ENCODE results near the gene SETX. TPM values are rescaled to one million over a fixed set of nuclear protein-coding genes. Genes with fewer than 3 reads are reported as not detected.

Gene SETX
- total RNA-seq, 1 experiment from 2014 or later = 44.3 TPM

DNA sequence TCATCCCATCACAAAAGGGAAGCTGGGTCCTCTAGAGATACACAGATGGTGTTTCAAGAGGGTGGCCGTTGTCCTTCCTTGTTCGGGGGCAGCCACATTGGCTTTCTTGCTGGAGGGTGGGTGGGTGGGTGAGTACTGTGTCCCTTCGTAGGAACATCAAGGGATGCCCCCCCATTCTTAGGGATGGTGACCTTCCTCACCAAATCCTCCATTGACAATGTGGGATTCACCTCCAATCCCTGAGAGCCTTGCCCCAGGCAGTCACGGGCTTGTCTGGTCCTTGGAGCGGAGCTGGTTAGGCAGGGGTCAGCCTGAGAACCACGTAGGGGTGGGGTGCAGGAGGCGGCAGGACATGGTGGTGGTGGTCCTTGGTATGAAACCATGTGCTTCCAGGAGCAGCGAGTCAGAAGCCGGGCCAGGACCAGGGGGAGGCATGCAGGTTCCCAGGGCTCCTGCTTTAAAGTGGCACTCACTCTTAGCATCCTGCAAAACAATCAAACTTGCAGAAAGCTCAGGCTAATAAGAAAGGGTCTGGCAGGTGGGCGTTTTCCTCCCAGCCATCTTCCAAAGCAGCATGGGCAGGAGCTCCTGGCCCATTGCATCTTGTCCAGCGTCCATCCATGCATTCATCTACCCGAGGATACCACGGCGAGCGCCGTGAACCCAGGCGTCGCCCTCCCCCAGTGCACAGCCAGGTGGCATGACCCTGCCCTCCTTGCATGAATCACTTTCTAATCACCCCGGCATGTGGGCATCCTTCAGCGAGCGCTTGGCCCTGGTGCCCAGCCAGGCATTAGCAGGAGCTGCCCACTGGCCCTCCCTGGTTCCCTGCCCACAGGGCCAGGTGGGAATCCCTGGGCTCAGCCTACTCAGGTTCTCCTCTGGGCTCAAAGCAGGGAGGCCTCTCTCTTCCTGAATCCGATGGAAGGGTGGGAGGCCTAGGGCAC is 116.5 kb downstream of the SETX start:
- H4K91ac ChIP-seq (ENCODE audit: insufficient read length, low read depth, low read length) = no peak overlapping the region
- no peak overlapping the region for H2AK5ac ChIP-seq (ENCODE audit: insufficient read length, low read length)
- Mint-ChIP-seq H3K9me3 (no peaks in the 10 kb centered on the region), H3K4me3 (no peak overlapping the region), H3K4me1 (peaks cover 5 to 29% of the 10 kb centered on the region in 2 experiments; a peak in 3 of 4 replicates), H3K27me3 (ENCODE audit: low read depth) (peaks cover 42% of the 10 kb centered on the region), H3K36me3 (ENCODE audit: insufficient read depth in 1 of 3, low read depth in 3 of 3) (no peaks in the 10 kb centered on the region; a peak in 1 of 7 replicates), H3K27ac (peak overlapping the region in 1 of 3 experiments; percentile 59; a peak in 1 of 7 replicates)
- no peak overlapping the region for H2BK20ac ChIP-seq (ENCODE audit: low read depth, low read length, poor library complexity, severe bottlenecking)
- H2BK15ac ChIP-seq (ENCODE audit: low read depth, low read length) = no peak overlapping the region
- no peak overlapping the region for H3K4ac ChIP-seq (ENCODE audit: low read depth, low read length)
- DNase-seq = no peak
- H3K9me3 ChIP-seq (ENCODE audit: control insufficient read depth, low read depth, low read length) = no peaks in the 10 kb centered on the region
- H3K4me1 ChIP-seq (ENCODE audit: insufficient read depth, low read length) = no peaks in the 10 kb centered on the region
- peaks cover 15% of the 10 kb centered on the region for H3K23me2 ChIP-seq (ENCODE audit: insufficient read length, low read depth, low read length, poor library complexity, severe bottlenecking)
- no peak overlapping the region for H4K8ac ChIP-seq (replicated peaks; ENCODE audit: insufficient read length, low read depth, low read length)
- H3K27ac ChIP-seq (ENCODE audit: insufficient read length, low read depth, low read length) = no peak overlapping the region
- H3K56ac ChIP-seq (ENCODE audit: insufficient read length, low read depth, low read length) = no peak overlapping the region
- no peak overlapping the region for H2BK12ac ChIP-seq (ENCODE audit: insufficient read length, low read depth, low read length)
- H4K5ac ChIP-seq (ENCODE audit: insufficient read length, low read depth, low read length) = no peak overlapping the region
- H3K18ac ChIP-seq (ENCODE audit: insufficient read length, low read depth, low read length) = no peak overlapping the region
- H3K27me3 ChIP-seq (ENCODE audit: insufficient read depth, low read length) = no peaks in the 10 kb centered on the region; the same call in 1 of the 2 replicates
- TF ChIP-seq, protein P1, sequence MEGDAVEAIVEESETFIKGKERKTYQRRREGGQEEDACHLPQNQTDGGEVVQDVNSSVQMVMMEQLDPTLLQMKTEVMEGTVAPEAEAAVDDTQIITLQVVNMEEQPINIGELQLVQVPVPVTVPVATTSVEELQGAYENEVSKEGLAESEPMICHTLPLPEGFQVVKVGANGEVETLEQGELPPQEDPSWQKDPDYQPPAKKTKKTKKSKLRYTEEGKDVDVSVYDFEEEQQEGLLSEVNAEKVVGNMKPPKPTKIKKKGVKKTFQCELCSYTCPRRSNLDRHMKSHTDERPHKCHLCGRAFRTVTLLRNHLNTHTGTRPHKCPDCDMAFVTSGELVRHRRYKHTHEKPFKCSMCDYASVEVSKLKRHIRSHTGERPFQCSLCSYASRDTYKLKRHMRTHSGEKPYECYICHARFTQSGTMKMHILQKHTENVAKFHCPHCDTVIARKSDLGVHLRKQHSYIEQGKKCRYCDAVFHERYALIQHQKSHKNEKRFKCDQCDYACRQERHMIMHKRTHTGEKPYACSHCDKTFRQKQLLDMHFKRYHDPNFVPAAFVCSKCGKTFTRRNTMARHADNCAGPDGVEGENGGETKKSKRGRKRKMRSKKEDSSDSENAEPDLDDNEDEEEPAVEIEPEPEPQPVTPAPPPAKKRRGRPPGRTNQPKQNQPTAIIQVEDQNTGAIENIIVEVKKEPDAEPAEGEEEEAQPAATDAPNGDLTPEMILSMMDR (conservative IDR thresholded peaks at IDR 0.05) = no peak
- no CpG with 5 or more reads among the region's 22 CpGs for whole genome bisulfite sequencing (ENCODE audit: extremely low coverage, insufficient read length, low lambda C conversion rate)
- H4K20me1 ChIP-seq (ENCODE audit: control insufficient read depth, insufficient read depth, insufficient read length) = no peaks in the 10 kb centered on the region
- H3K79me1 ChIP-seq (ENCODE audit: insufficient read depth, low read depth, low read length, poor library complexity, severe bottlenecking) = no peaks in the 10 kb centered on the region
- no peak overlapping the region for H2BK120ac ChIP-seq (ENCODE audit: low read depth, low read length, poor library complexity, severe bottlenecking)
- H2BK5ac ChIP-seq (ENCODE audit: insufficient read length, low read length) = no peak overlapping the region
- H2AFZ ChIP-seq (ENCODE audit: low read length) = no peak overlapping the region
- no peak overlapping the region for H3K9ac ChIP-seq (ENCODE audit: extremely low read depth, insufficient read length, low read length)
- no peak overlapping the region for H3K23ac ChIP-seq (ENCODE audit: insufficient read length, low read depth, low read length)
- H3K4me2 ChIP-seq (ENCODE audit: insufficient read depth, insufficient read length, low read length) = no peak overlapping the region
- H3K79me2 ChIP-seq (ENCODE audit: insufficient read depth, low read length) = no peaks in the 10 kb centered on the region
- H3K14ac ChIP-seq (ENCODE audit: insufficient read depth, low read length) = no peak overlapping the region
- no peak overlapping the region for H3T11ph ChIP-seq (ENCODE audit: low read length)
